CD14-positive monocyte (primary cell): Measurements from ENCODE around the gene KREMEN1. TPM values are rescaled to one million over a fixed set of nuclear protein-coding genes. Genes with fewer than 3 reads are reported as not detected.
A peak's percentile ranks its signal among the peaks of the same experiment; 100 is the strongest.

Experiments
- DNase-seq, 3 donors: peaks; one replicate each; pipeline ENCODE4 v3.0.0-alpha.2; 2011 to 2022
- H2AFZ ChIP-seq: 2 replicates; pipeline ENCODE4 v1.6.0; 2012; ENCODE audit warnings: mild to moderate bottlenecking, low read depth, low read length, inconsistent platforms; ENCODE audit not compliant: insufficient read depth, poor library complexity, severe bottlenecking
- H3K27ac ChIP-seq, 2 donors: 1 replicate in 1 of 2; 2 replicates in 1 of 2; pipeline ENCODE4 v1.5.1; 2012 to 2013; ENCODE audit warnings: low read length in 2 of 2, control low read depth in 1 of 2, inconsistent platforms in 1 of 2, low read depth in 1 of 2, mild to moderate bottlenecking in 1 of 2
- H3K27me3 ChIP-seq, 2 donors: one replicate each; pipeline versions ENCODE4 v1.6.0 to v1.6.1; 2011 to 2013; ENCODE audit warnings: low read length in 2 of 2; ENCODE audit not compliant: control insufficient read depth in 2 of 2, insufficient read depth in 2 of 2
- H3K36me3 ChIP-seq, 2 donors: replicated peaks in 1 of 2; 1 replicate in 1 of 2; 2 replicates in 1 of 2; pipeline versions ENCODE4 v1.5.1 to v1.6.1; 2012 to 2013; ENCODE audit warnings: low read length in 2 of 2, control low read depth in 1 of 2, inconsistent platforms in 1 of 2, mild to moderate bottlenecking in 1 of 2; ENCODE audit not compliant: insufficient read depth in 2 of 2, control insufficient read depth in 1 of 2
- H3K4me1 ChIP-seq, 2 donors: 1 replicate in 1 of 2; 2 replicates in 1 of 2; pipeline versions ENCODE4 v1.5.1 to v1.6.1; 2012 to 2013; ENCODE audit warnings: low read length in 2 of 2, control low read depth in 1 of 2, inconsistent platforms in 1 of 2, mild to moderate bottlenecking in 1 of 2, moderate library complexity in 1 of 2; ENCODE audit not compliant: insufficient read depth in 2 of 2, control insufficient read depth in 1 of 2
- H3K4me2 ChIP-seq: replicated peaks from 2 replicates; pipeline ENCODE3; 2012; ENCODE audit warnings: low read length, moderate library complexity, mild to moderate bottlenecking; ENCODE audit not compliant: poor library complexity, severe bottlenecking; ENCODE audit errors: extremely low read depth
- H3K4me3 ChIP-seq, 3 experiments: fragments of 200-600 bp in 1 of 3; sonication (generic) in 1 of 3; replicated peaks in 1 of 3; 1 replicate in 2 of 3; 2 replicates in 1 of 3; pipeline ENCODE4 v1.5.1; 2011 to 2013; ENCODE audit warnings: low read length in 3 of 3, mild to moderate bottlenecking in 3 of 3, control low read depth in 2 of 3, low read depth in 2 of 3, inconsistent platforms in 1 of 3, moderate library complexity in 1 of 3
- H3K79me2 ChIP-seq: 2 replicates; pipeline ENCODE4 v1.6.0; 2012; ENCODE audit warnings: mild to moderate bottlenecking, control low read depth, inconsistent platforms, low read length, moderate library complexity; ENCODE audit not compliant: insufficient read depth
- H3K9ac ChIP-seq: 2 replicates; pipeline ENCODE4 v1.6.0; 2017; ENCODE audit warnings: low read length, mild to moderate bottlenecking; ENCODE audit not compliant: insufficient read depth, poor library complexity, severe bottlenecking
- H3K9me3 ChIP-seq, 2 donors: replicated peaks in 1 of 2; 1 replicate in 1 of 2; 2 replicates in 1 of 2; pipeline versions ENCODE4 v1.5.1 to v1.6.1; 2012 to 2013; ENCODE audit warnings: low read length in 2 of 2, control low read depth in 1 of 2; ENCODE audit not compliant: control insufficient read depth in 1 of 2, insufficient read depth in 1 of 2
- H4K20me1 ChIP-seq: 2 replicates; pipeline ENCODE4 v1.6.0; 2012; ENCODE audit warnings: mild to moderate bottlenecking, low read length, control low read depth, moderate library complexity; ENCODE audit not compliant: insufficient read depth
- H3K27ac Mint-ChIP-seq, 7 donors: one replicate each; pipeline ENCODE4 v1.8.0; 2020; ENCODE audit warnings: mild to moderate bottlenecking in 7 of 7, mixed read lengths in 7 of 7, moderate library complexity in 6 of 7, inconsistent platforms in 2 of 7
- H3K27me3 Mint-ChIP-seq, 3 donors: one replicate each; pipeline ENCODE4 v1.8.0; 2021 to 2022; ENCODE audit warnings: low read depth in 3 of 3, mild to moderate bottlenecking in 3 of 3, mixed read lengths in 3 of 3, moderate library complexity in 3 of 3, inconsistent platforms in 1 of 3
- H3K36me3 Mint-ChIP-seq, 2 donors: one replicate each; pipeline ENCODE4 v1.8.0; 2020; ENCODE audit warnings: mixed read lengths in 2 of 2, inconsistent platforms in 1 of 2, mild to moderate bottlenecking in 1 of 2
- H3K4me1 Mint-ChIP-seq: one replicate; pipeline ENCODE4 v1.8.0; 2020; ENCODE audit warnings: mild to moderate bottlenecking, mixed read lengths
- H3K4me3 Mint-ChIP-seq, 2 donors: one replicate each; pipeline ENCODE4 v1.8.0; 2020; ENCODE audit warnings: mild to moderate bottlenecking in 2 of 2, mixed read lengths in 2 of 2, moderate library complexity in 1 of 2
- H3K9me3 Mint-ChIP-seq, 7 donors: one replicate each; pipeline ENCODE4 v1.8.0; 2020 to 2022; ENCODE audit warnings: mixed read lengths in 7 of 7, mild to moderate bottlenecking in 6 of 7, moderate library complexity in 6 of 7, inconsistent platforms in 2 of 7
- WGBS: methylation state at CpG from one replicate; pipeline ENCODE4 v1.1.5; 2013; ENCODE audit warnings: missing lambda C conversion rate; ENCODE audit not compliant: insufficient coverage; 5-methylcytosine and 5-hydroxymethylcytosine counted together
- intact Hi-C, 2 donors: fragments of 100-400 bp; cut with micrococcal nuclease; formaldehyde crosslinking; loops; one replicate each; pipeline versions ENCODE4 v1.15.0 to v1.15.1; 2023
- polyA plus RNA-seq, 3 donors: library from polyadenylated mRNA; depleted of rRNA in 1 of 3; unstranded in 2 of 3; stranded (reverse) in 1 of 3; fragments of 300-500 nt in 2 of 3; fragments of >200 nt in 1 of 3; fragmentation: Illumina TruSeq in 2 of 3; gene quantifications; 1 replicate in 2 of 3; 2 replicates in 1 of 3; pipeline ENCODE4 v1.2.3, GENCODE V29; 2012 to 2021
- TF ChIP-seq, protein P1 (sequence below): fragments of 200-600 bp; IDR thresholded peaks from one replicate; pipeline ENCODE4 v1.8.0; 2022; ENCODE audit warnings: antibody characterized with exemption, mild to moderate bottlenecking

Gene KREMEN1
- polyA plus RNA-seq, 3 donors, result 0.47 to 1.6 (median 0.69) TPM

DNA sequence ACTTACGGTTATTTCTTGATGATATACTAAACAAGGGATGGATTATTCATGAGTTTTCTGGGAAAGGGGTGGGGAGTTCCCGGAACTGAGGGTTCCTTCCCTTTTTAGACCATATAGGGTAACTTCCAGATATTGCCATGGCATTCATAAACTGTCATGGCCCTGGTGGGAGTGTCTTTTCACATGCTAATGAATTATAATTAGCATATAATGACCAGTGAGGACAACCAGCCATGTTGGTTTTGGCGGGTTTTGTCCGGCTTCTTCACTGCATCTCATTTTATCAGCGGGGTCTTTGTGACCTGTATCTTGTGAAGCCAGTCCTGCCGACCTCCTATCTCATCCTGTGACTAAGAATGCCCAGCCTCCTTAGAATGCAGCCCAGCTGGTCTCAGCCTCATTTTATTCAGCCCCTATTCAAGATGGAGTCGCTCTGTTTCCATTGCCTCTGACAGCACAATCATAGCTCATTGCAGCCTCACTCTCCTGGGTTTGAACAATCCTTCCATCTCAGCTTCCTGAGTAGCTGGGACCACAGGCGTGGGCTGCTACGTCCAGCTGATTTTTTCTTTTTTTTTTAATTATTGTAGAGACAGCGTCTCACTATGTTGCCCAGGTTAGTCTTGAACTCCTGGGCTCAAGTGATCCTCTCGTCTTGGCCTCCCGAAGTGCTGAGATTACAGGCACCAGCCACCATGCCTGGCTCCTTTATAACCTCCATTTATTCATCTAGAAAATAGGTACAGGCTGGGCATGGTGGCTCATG, 80.3 kb downstream of the KREMEN1 start:
- Histone ChIP-seq H3K4me1 (peaks cover 21 to 29% of the 10 kb centered on the region in 2 donors), H3K27ac (peak overlapping the region in 1 of 2 donors; percentile 77), H3K9ac (peak overlapping the region; percentile 57), H3K27me3 (no peaks in the 10 kb centered on the region), H3K79me2 (no peaks in the 10 kb centered on the region), H3K9me3 (no peaks in the 10 kb centered on the region), H2AFZ (peak overlapping the region; percentile 82), H3K4me3 (peak overlapping the region; percentile 29 to 73 (median 53)), H3K36me3 (no peaks in the 10 kb centered on the region), H4K20me1 (no peaks in the 10 kb centered on the region), H3K4me2 (peak overlapping the region; percentile 78)
- H3K9me3 Mint-ChIP-seq, result peaks cover 0 to 3% (median 0%) of the 10 kb centered on the region in 7 donors
- peaks cover 32% of the 10 kb centered on the region for H3K4me1 Mint-ChIP-seq
- 95% methylated on average over 6 of the region's 12 CpGs for WGBS
- H3K27me3 Mint-ChIP-seq, result peaks cover 6 to 20% (median 11%) of the 10 kb centered on the region in 3 donors
- H3K4me3 Mint-ChIP-seq, result peak overlapping the region; percentile 84 to 93
- TF ChIP-seq, protein P1, sequence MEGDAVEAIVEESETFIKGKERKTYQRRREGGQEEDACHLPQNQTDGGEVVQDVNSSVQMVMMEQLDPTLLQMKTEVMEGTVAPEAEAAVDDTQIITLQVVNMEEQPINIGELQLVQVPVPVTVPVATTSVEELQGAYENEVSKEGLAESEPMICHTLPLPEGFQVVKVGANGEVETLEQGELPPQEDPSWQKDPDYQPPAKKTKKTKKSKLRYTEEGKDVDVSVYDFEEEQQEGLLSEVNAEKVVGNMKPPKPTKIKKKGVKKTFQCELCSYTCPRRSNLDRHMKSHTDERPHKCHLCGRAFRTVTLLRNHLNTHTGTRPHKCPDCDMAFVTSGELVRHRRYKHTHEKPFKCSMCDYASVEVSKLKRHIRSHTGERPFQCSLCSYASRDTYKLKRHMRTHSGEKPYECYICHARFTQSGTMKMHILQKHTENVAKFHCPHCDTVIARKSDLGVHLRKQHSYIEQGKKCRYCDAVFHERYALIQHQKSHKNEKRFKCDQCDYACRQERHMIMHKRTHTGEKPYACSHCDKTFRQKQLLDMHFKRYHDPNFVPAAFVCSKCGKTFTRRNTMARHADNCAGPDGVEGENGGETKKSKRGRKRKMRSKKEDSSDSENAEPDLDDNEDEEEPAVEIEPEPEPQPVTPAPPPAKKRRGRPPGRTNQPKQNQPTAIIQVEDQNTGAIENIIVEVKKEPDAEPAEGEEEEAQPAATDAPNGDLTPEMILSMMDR, result no peak
- intact Hi-C loops, result loop anchor here in 1 of 2 donors (10.0 kb wide), 1 partner anchor 68 kb away; no protein-coding TSS in a partner anchor
- DNase-seq, result peak; percentile 51 to 85 (median 63)
- peak overlapping the region; percentile 68 to 94 (median 88) for H3K27ac Mint-ChIP-seq
- H3K36me3 Mint-ChIP-seq, result no peaks in the 10 kb centered on the region

DNA sequence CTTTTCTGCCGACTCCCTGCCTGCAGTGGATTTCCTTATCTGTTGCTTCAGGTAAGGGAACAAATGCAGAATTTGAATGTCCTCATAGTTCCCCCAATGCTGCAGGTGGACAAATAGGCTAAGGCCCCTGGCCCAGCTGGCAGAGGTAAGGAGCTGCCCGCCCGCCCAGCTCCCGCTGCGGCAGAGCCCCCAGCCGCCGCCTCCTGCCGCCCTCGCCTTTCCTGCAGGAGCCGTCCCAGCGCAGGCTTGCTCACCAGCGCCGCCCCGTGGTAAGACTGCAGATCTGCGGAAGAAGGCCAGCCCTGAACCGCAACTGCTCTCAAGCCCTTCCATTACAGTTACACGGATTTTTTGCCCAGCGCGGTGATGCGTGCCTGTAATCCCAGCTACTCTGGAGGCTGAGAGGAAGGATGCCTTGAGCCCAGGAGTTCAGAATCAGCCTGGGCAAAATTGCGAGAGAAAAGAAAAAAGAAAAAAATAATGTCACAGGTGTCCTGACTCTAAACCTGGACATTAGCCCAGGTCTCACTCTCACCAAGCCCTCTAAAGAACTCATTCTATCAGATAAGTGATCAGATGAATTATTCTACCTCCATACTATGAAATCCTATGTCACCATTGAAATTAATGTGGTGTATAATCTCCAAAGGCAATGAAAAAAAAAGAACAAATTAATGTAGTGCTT, 81.7 kb downstream of the KREMEN1 start:
- H3K4me2 ChIP-seq, result peak overlapping the region; percentile 47
- H3K4me3 Mint-ChIP-seq, result peak overlapping the region; percentile 57 to 66

More for the DNA sequence above, 81.7 kb downstream of the KREMEN1 start:
- Mint-ChIP-seq H3K9me3 (peaks cover 0 to 3% (median 0%) of the 10 kb centered on the region in 7 donors), H3K4me1 (peaks cover 32% of the 10 kb centered on the region), H3K27ac (no peak overlapping the region), H3K27me3 (peaks cover 6 to 18% (median 12%) of the 10 kb centered on the region in 3 donors), H3K36me3 (no peaks in the 10 kb centered on the region)
- TF ChIP-seq, protein P1, result peak; percentile 97
- intact Hi-C loops, result loop anchor here (2.0 to 10.0 kb wide), 2 partner anchors 70 kb away; no protein-coding TSS in a partner anchor
- Histone ChIP-seq H3K36me3 (no peaks in the 10 kb centered on the region), H4K20me1 (no peaks in the 10 kb centered on the region), H2AFZ (peak overlapping the region; percentile 51), H3K27ac (no peak overlapping the region), H3K27me3 (no peaks in the 10 kb centered on the region), H3K4me3 (peak overlapping the region in 1 of 3 experiments; percentile 16), H3K79me2 (no peaks in the 10 kb centered on the region), H3K9me3 (no peaks in the 10 kb centered on the region), H3K9ac (no peak overlapping the region), H3K4me1 (peaks cover 21 to 29% of the 10 kb centered on the region in 2 donors)
- DNase-seq, result peak; percentile 50 to 78 (median 62)
- WGBS, result 1% methylated on average over 12 of the region's 21 CpGs
